ENCODE data around the gene MRM3.

DNA sequence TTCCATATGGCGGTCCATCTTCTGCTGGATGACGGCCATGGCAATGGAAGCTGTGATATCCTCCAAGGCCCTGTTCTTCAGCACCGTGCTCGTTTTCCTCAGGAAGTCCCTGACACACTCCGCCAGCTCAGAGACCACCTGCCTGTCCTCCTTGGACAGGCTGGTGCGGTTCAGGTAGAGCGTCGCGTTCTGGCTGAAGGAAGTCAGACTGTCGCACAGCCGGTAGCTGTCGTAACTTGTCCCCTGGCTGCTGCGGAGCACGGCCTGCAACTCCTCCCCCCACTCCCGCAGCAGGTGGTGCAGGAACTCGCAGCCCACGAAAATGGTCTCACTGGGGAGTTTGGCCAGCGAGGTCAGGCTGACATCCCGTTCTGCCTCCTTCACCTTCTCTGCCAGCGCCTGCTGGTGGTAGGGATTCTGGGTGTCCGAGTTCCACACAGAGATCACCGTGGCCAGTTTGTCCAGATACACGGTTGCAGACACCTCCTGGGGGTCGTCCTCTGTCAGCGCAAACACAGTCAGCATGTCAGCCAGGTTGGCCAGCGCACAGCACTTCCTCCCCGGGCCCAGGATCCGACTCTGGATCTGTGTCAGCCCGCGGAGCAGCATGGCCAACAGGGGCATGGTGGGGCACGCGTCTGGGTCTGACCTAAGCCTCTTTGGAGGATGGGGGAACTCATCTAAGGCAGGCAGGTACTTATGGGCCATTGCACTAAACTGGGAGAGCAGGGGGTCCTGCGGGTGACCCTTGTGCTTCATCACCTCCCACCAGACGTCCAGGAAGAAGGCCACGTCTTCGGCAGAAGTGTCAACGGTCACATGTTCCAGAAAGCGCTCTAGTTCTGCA is 35.1 kb upstream of the MRM3 start:
- TF ChIP-seq, protein P1, sequence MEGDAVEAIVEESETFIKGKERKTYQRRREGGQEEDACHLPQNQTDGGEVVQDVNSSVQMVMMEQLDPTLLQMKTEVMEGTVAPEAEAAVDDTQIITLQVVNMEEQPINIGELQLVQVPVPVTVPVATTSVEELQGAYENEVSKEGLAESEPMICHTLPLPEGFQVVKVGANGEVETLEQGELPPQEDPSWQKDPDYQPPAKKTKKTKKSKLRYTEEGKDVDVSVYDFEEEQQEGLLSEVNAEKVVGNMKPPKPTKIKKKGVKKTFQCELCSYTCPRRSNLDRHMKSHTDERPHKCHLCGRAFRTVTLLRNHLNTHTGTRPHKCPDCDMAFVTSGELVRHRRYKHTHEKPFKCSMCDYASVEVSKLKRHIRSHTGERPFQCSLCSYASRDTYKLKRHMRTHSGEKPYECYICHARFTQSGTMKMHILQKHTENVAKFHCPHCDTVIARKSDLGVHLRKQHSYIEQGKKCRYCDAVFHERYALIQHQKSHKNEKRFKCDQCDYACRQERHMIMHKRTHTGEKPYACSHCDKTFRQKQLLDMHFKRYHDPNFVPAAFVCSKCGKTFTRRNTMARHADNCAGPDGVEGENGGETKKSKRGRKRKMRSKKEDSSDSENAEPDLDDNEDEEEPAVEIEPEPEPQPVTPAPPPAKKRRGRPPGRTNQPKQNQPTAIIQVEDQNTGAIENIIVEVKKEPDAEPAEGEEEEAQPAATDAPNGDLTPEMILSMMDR (IDR thresholded peaks at IDR 0.05; ENCODE audit: low read depth, low read length), result no peak
- TF ChIP-seq EZH2phosphoT487 (IDR thresholded peaks at IDR 0.05; ENCODE audit: low read depth), result no peak
